HG03196 (cell line): ENCODE results near the gene MUC2.
"Not testable (repeated sequence)": the region's sequence is repeated elsewhere in the genome, so short reads cannot be mapped to it uniquely, and the experiment has no call there.

Experiments used
- ATAC-seq: cut with Tn5 transposase; IDR thresholded peaks from one replicate; pipeline ENCODE4 v1.9.1; 2021; ENCODE audit not compliant: unreplicated experiment

MUC2 gene

GRCh38 chr11:1102996-1103395 is 28.3 kb downstream of the MUC2 start:
- ATAC-seq: no peak

- ATAC-seq: no peak
Measured at GRCh38 chr11:1103401-1104360, 29.0 kb downstream of the MUC2 start.

GRCh38 chr11:1104411-1105182 is 29.9 kb downstream of the MUC2 start:
- no peak for ATAC-seq

GRCh38 chr11:1105183-1105565 is 30.5 kb downstream of the MUC2 start:
- ATAC-seq: no peak

- ATAC-seq: no peak
Measured at GRCh38 chr11:1106387-1106786, 31.7 kb downstream of the MUC2 start.

GRCh38 chr11:1107316-1108245 is 32.9 kb downstream of the MUC2 start:
- no peak for ATAC-seq

GRCh38 chr11:1108246-1108900 is 33.7 kb downstream of the MUC2 start:
- no peak for ATAC-seq

- no peak for ATAC-seq
Measured at GRCh38 chr11:1109101-1109917, 34.6 kb downstream of the MUC2 start.

- ATAC-seq: no peak
Measured at GRCh38 chr11:1109918-1110705, 35.4 kb downstream of the MUC2 start.

- no peak for ATAC-seq
Measured at GRCh38 chr11:1111545-1112212, 37.0 kb downstream of the MUC2 start.

GRCh38 chr11:1112351-1113191 is 37.9 kb downstream of the MUC2 start:
- ATAC-seq: no peak

- no peak for ATAC-seq
Measured at GRCh38 chr11:1113405-1114201, 38.9 kb downstream of the MUC2 start.

GRCh38 chr11:1115292-1115691 is 40.6 kb downstream of the MUC2 start:
- not testable (repeated sequence) for ATAC-seq

GRCh38 chr11:1116104-1116503 is 41.4 kb downstream of the MUC2 start:
- no peak for ATAC-seq

- ATAC-seq: no peak
Measured at GRCh38 chr11:1116666-1117390, 42.2 kb downstream of the MUC2 start.

- ATAC-seq: no peak
Measured at GRCh38 chr11:1117992-1118391, 43.3 kb downstream of the MUC2 start.
